ENCODE data around the gene RAP1B.

RAP1B gene

DNA sequence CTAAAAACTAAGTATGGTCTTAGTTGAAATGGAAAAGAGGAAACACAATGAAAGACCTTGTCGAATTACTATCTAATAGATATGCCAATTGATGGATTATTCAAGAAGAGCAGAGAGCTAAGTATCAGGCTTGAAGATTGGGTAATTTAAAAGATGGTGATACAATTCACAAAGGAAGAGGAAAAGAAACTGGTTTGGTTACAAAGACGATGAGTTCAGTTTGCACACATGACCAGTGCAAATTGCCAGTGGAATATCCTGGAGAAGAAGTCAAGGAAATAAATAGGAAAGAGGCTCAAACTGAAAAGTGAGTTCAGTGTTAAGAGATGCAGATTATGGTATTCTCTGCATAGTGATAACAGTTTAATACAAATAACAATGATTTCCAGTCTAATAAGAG is 2.5 kb upstream of the RAP1B start:
- TF ChIP-seq RAD21 (IDR thresholded peaks at IDR 0.05; ENCODE audit: low read depth) (no peak), EP300 (IDR thresholded peaks at IDR 0.05; ENCODE audit: borderline replicate concordance) (no peak), TCF12 (IDR thresholded peaks at IDR 0.05; ENCODE audit: low read depth) (no peak), MAX (IDR thresholded peaks at IDR 0.05) (no peak), CREB1 (IDR thresholded peaks at IDR 0.05; ENCODE audit: low read depth) (no peak), TEAD4 (IDR thresholded peaks at IDR 0.05) (no peak), FOXM1 (IDR thresholded peaks at IDR 0.05; ENCODE audit: borderline replicate concordance, low read depth) (no peak), TAF1 (IDR thresholded peaks at IDR 0.05; ENCODE audit: low read depth) (no peak), USF1 (IDR thresholded peaks at IDR 0.05) (no peak)

GRCh38 chr12:68609998-68610369 is 715 bp upstream of the RAP1B start:
- TF ChIP-seq EGR1 (IDR thresholded peaks at IDR 0.05) (no peak), MAX (IDR thresholded peaks at IDR 0.05) (peak; percentile 66)

GRCh38 chr12:68611094-68611805 is 551 bp downstream of the RAP1B start:
- TF ChIP-seq TAF1 (IDR thresholded peaks at IDR 0.05; ENCODE audit: low read depth) (peak; percentile 34; the same call in 1 of the 2 replicates), EP300 (IDR thresholded peaks at IDR 0.05; ENCODE audit: borderline replicate concordance) (0 out of 2 replicates have a peak, but pooled peaks have one; percentile 38), TCF12 (IDR thresholded peaks at IDR 0.05; ENCODE audit: low read depth) (no peak), REST (IDR thresholded peaks at IDR 0.05; ENCODE audit: low read depth) (no peak), MAX (IDR thresholded peaks at IDR 0.05) (peak; percentile 64; the same call in 1 of the 2 replicates), TEAD4 (IDR thresholded peaks at IDR 0.05) (0 out of 2 replicates have a peak, but pooled peaks have one; percentile 12), NFIC (IDR thresholded peaks at IDR 0.05) (peak; percentile 48; the same call in 1 of the 2 replicates), YY1 (IDR thresholded peaks at IDR 0.05; ENCODE audit: low read depth) (0 out of 2 replicates have a peak, but pooled peaks have one; percentile 8)

GRCh38 chr12:68611806-68612160 is 1.1 kb downstream of the RAP1B start:
- TF ChIP-seq USF1 (IDR thresholded peaks at IDR 0.05) (no peak), ZBTB7A (IDR thresholded peaks at IDR 0.05; ENCODE audit: low read depth) (no peak), CEBPB (IDR thresholded peaks at IDR 0.05) (no peak), TAF1 (IDR thresholded peaks at IDR 0.05; ENCODE audit: low read depth) (no peak), EP300 (IDR thresholded peaks at IDR 0.05; ENCODE audit: borderline replicate concordance) (no peak), MAX (IDR thresholded peaks at IDR 0.05) (no peak), YY1 (IDR thresholded peaks at IDR 0.05; ENCODE audit: low read depth) (no peak), REST (IDR thresholded peaks at IDR 0.05; ENCODE audit: low read depth) (no peak), RAD21 (IDR thresholded peaks at IDR 0.05; ENCODE audit: low read depth) (no peak), NFIC (IDR thresholded peaks at IDR 0.05) (no peak), TCF12 (IDR thresholded peaks at IDR 0.05; ENCODE audit: low read depth) (no peak), EGR1 (IDR thresholded peaks at IDR 0.05) (no peak), FOXM1 (IDR thresholded peaks at IDR 0.05; ENCODE audit: borderline replicate concordance, low read depth) (no peak), CREB1 (IDR thresholded peaks at IDR 0.05; ENCODE audit: low read depth) (no peak)

GRCh38 chr12:68612202-68612601 is 1.5 kb downstream of the RAP1B start:
- TF ChIP-seq REST (IDR thresholded peaks at IDR 0.05; ENCODE audit: low read depth) (no peak), EGR1 (IDR thresholded peaks at IDR 0.05) (no peak), FOXM1 (IDR thresholded peaks at IDR 0.05; ENCODE audit: borderline replicate concordance, low read depth) (no peak), TAF1 (IDR thresholded peaks at IDR 0.05; ENCODE audit: low read depth) (no peak), NFIC (IDR thresholded peaks at IDR 0.05) (no peak), TCF12 (IDR thresholded peaks at IDR 0.05; ENCODE audit: low read depth) (no peak), USF1 (IDR thresholded peaks at IDR 0.05) (no peak), RAD21 (IDR thresholded peaks at IDR 0.05; ENCODE audit: low read depth) (no peak), TEAD4 (IDR thresholded peaks at IDR 0.05) (no peak), EP300 (IDR thresholded peaks at IDR 0.05; ENCODE audit: borderline replicate concordance) (no peak), YY1 (IDR thresholded peaks at IDR 0.05; ENCODE audit: low read depth) (no peak), CREB1 (IDR thresholded peaks at IDR 0.05; ENCODE audit: low read depth) (no peak), MAX (IDR thresholded peaks at IDR 0.05) (no peak), CEBPB (IDR thresholded peaks at IDR 0.05) (no peak), ZBTB7A (IDR thresholded peaks at IDR 0.05; ENCODE audit: low read depth) (no peak)

Measured in Ishikawa (cell line).